Gastrocnemius medialis (tissue), 4 donors: ENCODE measurements around the gene QARS1. TPM values are rescaled to one million over a fixed set of nuclear protein-coding genes. Genes with fewer than 3 reads are reported as not detected.

Source experiments
- ATAC-seq, 2 donors: fragments of 150-250 bp; one replicate each; pipeline ENCODE4 v1.9.1; 2016
- DNase-seq, 2 donors: peaks; one replicate each; pipeline ENCODE4 v3.0.0-alpha.2; 2019
- H3K27ac ChIP-seq, 4 donors: fragments of 200-600 bp; sonication (generic); 1 replicate in 1 of 4; 2 replicates in 3 of 4; pipeline ENCODE4 v1.5.1; 2016 to 2018; ENCODE audit warnings: mild to moderate bottlenecking in 2 of 4, moderate library complexity in 1 of 4
- H3K27me3 ChIP-seq, 3 donors: fragments of 200-600 bp; sonication (generic) in 2 of 3; 1 replicate in 1 of 3; 2 replicates in 2 of 3; pipeline versions ENCODE4 v1.5.1 to v1.6.0; 2016 to 2019; ENCODE audit warnings: mild to moderate bottlenecking in 1 of 3, moderate library complexity in 1 of 3
- H3K36me3 ChIP-seq, 2 donors: fragments of 200-600 bp; sonication (generic) in 1 of 2; one replicate each; pipeline ENCODE4 v1.5.1; 2017 to 2018
- H3K4me1 ChIP-seq, 2 donors: fragments of 200-600 bp; sonication (generic) in 1 of 2; one replicate each; pipeline ENCODE4 v1.5.1; 2016 to 2017; ENCODE audit warnings: mild to moderate bottlenecking in 2 of 2
- H3K4me3 ChIP-seq, 4 donors: fragments of 200-600 bp; sonication (generic) in 3 of 4; 1 replicate in 1 of 4; 2 replicates in 3 of 4; pipeline ENCODE4 v1.5.1; 2016 to 2019; ENCODE audit warnings: mild to moderate bottlenecking in 2 of 4
- H3K9me3 ChIP-seq, 3 donors: fragments of 200-600 bp; sonication (generic) in 2 of 3; 1 replicate in 1 of 3; 2 replicates in 2 of 3; pipeline ENCODE4 v1.5.1; 2016 to 2019
- POLR2A ChIP-seq, 2 donors: fragments of 450-650 bp; IDR thresholded peaks; one replicate each; pipeline ENCODE4 v1.6.1; 2017; ENCODE audit warnings: antibody characterized with exemption in 2 of 2, mild to moderate bottlenecking in 2 of 2, moderate library complexity in 2 of 2
- in situ Hi-C, 4 donors: fragments of 200-750 bp; cut with MboI; loops; one replicate each; pipeline versions ENCODE4 v1.15.0 to v1.8.0; 2017; ENCODE audit warnings: low sequenced_read_pairs in 4 of 4
- intact Hi-C: fragments of 100-400 bp; cut with DNase I; formaldehyde crosslinking; loops from one replicate; pipeline ENCODE4 v1.15.1; 2023; ENCODE audit warnings: low total_unique reads
- total RNA-seq, 4 donors: library from RNA; depleted of rRNA; stranded (reverse); fragments of >200 nt; gene quantifications; one replicate each; pipeline versions ENCODE4 v1.1.0 to v1.2.3, GENCODE V29; 2016
- TF ChIP-seq, protein P1 (sequence below), 5 experiments: fragments of 450-650 bp in 3 of 5; fragments of 200-600 bp in 2 of 5; sonication (generic) in 2 of 5; IDR thresholded peaks in 4 of 5; conservative IDR thresholded peaks in 1 of 5; 1 replicate in 4 of 5; 2 replicates in 1 of 5; pipeline ENCODE4 v1.5.1; 2016 to 2019; ENCODE audit warnings: antibody characterized with exemption in 5 of 5, mild to moderate bottlenecking in 3 of 5, moderate library complexity in 3 of 5

Gene QARS1
- total RNA-seq, 4 donors from 2014 or later: 157 to 259 (median 173) TPM

DNA sequence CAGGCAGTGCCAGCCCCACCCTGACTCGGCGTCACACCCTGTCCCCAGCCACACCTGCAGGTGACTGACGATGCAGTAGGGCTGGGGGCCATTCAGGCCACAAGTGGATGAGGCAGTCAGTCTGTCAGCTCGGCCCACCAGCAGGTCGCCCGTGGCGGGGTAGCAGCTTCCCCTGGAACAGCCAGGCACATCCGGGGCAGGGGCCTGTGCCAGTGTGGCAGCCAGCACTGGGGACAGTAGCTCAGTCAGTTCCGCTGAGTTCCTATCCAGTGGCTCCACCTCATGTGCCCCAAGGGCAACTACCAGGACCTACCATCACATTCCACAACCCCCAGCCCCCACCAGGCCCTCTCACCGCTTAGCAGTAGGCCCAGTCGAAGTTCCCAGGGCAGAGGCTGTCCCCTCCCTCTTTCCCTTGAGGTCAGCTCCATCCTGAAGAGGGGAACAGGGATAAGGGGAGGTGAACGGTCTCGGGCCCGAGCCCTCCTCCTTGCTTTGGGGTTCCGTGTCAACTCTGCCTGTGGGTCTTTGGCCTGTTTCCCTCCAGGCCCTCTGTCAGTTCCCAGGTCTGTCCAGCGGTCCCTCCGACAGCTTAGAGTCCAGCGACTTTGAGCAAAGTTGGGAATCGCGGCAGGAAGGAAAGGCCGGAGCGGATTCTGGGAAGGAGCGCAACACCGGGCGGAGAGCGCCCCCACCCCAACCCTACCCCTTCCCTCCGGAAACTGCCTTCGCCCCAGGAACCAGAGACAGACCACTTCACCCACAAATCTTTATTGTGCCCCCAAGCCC is 28.1 kb upstream of the QARS1 start, which contains the start of gene LAMB2:
Gene LAMB2 (minus strand): TSS at position 614 of the 789 bp plus-strand sequence. CDS start 183 bp downstream, at position 431.
- TF ChIP-seq, protein P1, sequence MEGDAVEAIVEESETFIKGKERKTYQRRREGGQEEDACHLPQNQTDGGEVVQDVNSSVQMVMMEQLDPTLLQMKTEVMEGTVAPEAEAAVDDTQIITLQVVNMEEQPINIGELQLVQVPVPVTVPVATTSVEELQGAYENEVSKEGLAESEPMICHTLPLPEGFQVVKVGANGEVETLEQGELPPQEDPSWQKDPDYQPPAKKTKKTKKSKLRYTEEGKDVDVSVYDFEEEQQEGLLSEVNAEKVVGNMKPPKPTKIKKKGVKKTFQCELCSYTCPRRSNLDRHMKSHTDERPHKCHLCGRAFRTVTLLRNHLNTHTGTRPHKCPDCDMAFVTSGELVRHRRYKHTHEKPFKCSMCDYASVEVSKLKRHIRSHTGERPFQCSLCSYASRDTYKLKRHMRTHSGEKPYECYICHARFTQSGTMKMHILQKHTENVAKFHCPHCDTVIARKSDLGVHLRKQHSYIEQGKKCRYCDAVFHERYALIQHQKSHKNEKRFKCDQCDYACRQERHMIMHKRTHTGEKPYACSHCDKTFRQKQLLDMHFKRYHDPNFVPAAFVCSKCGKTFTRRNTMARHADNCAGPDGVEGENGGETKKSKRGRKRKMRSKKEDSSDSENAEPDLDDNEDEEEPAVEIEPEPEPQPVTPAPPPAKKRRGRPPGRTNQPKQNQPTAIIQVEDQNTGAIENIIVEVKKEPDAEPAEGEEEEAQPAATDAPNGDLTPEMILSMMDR (IDR thresholded peaks at IDR 0.05 in 4 of 5, conservative IDR thresholded peaks at IDR 0.05 in 1 of 5): peak in 1 of 5 experiments; percentile 9
- peak; percentile 52 to 55 for TF ChIP-seq POLR2A (IDR thresholded peaks at IDR 0.05)
- Histone ChIP-seq H3K27ac (peak within 1 kb of the TSS; percentile 90 to 96 (median 94)), H3K36me3 (peaks cover 0 to 21% of the 10 kb centered on the region in 2 donors), H3K9me3 (no peaks in the 10 kb centered on the region), H3K27me3 (no peaks in the 10 kb centered on the region), H3K4me1 (peaks cover 19 to 42% of the 10 kb centered on the region in 2 donors), H3K4me3 (peak within 1 kb of the TSS; percentile 79 to 100 (median 90))
- ATAC-seq (peak; percentile 86 to 93), DNase-seq (peak; percentile 59 to 76)
- intact Hi-C loops (loop anchor here (1.0 to 5.0 kb wide), 4 partner anchors 12 to 110 kb away; partner anchors contain the start of genes KLHDC8B, NDUFAF3, QRICH1 and USP19), in situ Hi-C loops (no loop called here)

DNA sequence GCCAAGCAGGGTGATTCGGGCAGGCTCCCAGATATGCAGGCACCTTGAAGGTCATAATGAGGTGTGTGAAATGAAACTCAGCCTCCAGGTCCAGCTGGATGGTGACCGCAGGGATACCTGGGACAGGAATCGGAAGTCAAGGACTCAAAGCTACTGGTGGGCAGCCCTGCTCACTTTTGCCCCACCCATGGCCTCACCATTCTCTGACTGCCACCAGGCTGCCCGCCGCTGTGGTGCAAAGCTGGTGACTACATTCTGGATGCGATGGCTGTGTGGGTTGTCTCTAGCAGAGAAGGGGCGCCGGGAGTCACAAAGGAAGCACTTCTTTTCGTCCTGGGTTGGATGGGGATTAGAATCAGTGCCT is 27.5 kb upstream of the QARS1 start:
- in situ Hi-C loops: no loop called here
- Histone ChIP-seq H3K4me3 (peak overlapping the region; percentile 79 to 100 (median 90)), H3K36me3 (peaks cover 0 to 22% of the 10 kb centered on the region in 2 donors), H3K9me3 (no peaks in the 10 kb centered on the region), H3K27ac (peak overlapping the region; percentile 90 to 96 (median 94)), H3K4me1 (peaks cover 19 to 42% of the 10 kb centered on the region in 2 donors), H3K27me3 (no peaks in the 10 kb centered on the region)
- DNase-seq (no peak), ATAC-seq (no peak)
- intact Hi-C loops: loop anchor here (2.0 to 5.0 kb wide), 2 partner anchors 39 to 110 kb away; partner anchors contain the start of genes KLHDC8B and NDUFAF3
- TF ChIP-seq, protein P1 (IDR thresholded peaks at IDR 0.05 in 4 of 5, conservative IDR thresholded peaks at IDR 0.05 in 1 of 5): no peak
- no peak for TF ChIP-seq POLR2A (IDR thresholded peaks at IDR 0.05)

DNA sequence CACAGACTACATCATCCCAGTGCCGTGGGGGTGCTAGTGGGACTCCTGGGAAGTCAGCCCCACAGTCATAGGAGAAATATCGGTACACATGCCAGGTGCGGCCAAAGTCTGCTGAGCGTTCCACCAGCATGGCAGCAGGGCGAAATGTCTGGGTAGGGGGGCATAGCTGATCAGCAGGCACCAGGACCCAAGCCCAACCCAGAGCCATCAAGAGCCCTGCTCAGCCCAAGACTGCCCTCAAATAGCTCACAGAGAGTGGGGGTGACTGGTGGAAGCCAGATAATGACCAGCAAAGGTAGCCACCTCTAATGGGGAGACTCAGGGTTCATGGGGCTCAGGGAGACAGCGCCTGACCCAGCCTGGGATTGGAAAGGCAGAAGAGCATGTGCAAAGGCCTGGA is 27.0 kb upstream of the QARS1 start:
- TF ChIP-seq POLR2A (IDR thresholded peaks at IDR 0.05): no peak
- TF ChIP-seq, protein P1 (IDR thresholded peaks at IDR 0.05 in 4 of 5, conservative IDR thresholded peaks at IDR 0.05 in 1 of 5): no peak
- Histone ChIP-seq H3K4me3 (peak overlapping the region; percentile 79 to 100 (median 90)), H3K36me3 (peaks cover 0 to 27% of the 10 kb centered on the region in 2 donors), H3K4me1 (peaks cover 19 to 42% of the 10 kb centered on the region in 2 donors), H3K27ac (peak overlapping the region; percentile 90 to 96 (median 94)), H3K9me3 (no peaks in the 10 kb centered on the region), H3K27me3 (no peaks in the 10 kb centered on the region)
- intact Hi-C loops: loop anchor here (5.0 kb wide), 1 partner anchor 109 kb away; the partner anchor contains the start of gene NDUFAF3
- DNase-seq (no peak), ATAC-seq (no peak)
- in situ Hi-C loops: no loop called here

DNA sequence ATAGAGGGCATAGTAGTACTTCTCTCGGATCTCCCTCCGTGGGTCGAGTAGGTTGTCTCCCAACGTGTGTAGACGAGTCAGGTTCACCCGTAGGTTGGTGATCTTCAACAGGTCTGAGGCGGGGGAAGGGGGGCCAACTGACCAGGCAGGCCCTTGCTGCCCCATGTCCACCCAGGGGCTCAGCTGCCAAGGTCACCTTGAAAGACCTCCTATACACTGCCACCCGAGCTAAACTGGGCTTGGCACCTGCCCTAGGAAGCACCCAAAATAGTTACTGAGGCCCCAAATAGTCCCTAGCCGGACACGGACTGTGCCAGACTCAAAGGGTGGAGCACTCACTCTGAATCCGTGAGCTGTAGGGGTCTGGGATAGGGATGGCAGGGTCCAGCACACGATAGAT is 26.5 kb upstream of the QARS1 start:
- no peaks in the 10 kb centered on the region for H3K27me3 ChIP-seq
- no peak for TF ChIP-seq POLR2A (IDR thresholded peaks at IDR 0.05)
- TF ChIP-seq, protein P1 (IDR thresholded peaks at IDR 0.05 in 4 of 5, conservative IDR thresholded peaks at IDR 0.05 in 1 of 5): no peak
- intact Hi-C loops: loop anchor here (5.0 kb wide), 1 partner anchor 109 kb away; the partner anchor contains the start of gene NDUFAF3
- no peak for ATAC-seq
- no peaks in the 10 kb centered on the region for H3K9me3 ChIP-seq
- H3K27ac ChIP-seq: peak overlapping the region in 3 of 4 donors; percentile 92 to 96 (median 96)
- peak overlapping the region in 2 of 4 donors; percentile 86 to 93 for H3K4me3 ChIP-seq
- H3K4me1 ChIP-seq: peaks cover 19 to 42% of the 10 kb centered on the region in 2 donors
- in situ Hi-C loops: no loop called here
- no peak for DNase-seq
- peaks cover 0 to 32% of the 10 kb centered on the region in 2 donors for H3K36me3 ChIP-seq
